Coronary artery (tissue), 2 donors: Measurements from ENCODE around the gene KIF18B.
A peak's percentile ranks its signal among the peaks of the same experiment; 100 is the strongest.

ENCODE experiments used
- DNase-seq: peaks from one replicate; pipeline ENCODE4 v3.0.0-alpha.2; 2017; ENCODE audit warnings: low spot score
- H3K27ac ChIP-seq, 2 donors: fragments of 200-600 bp; sonication (generic); one replicate each; pipeline ENCODE4 v1.5.1; 2016 to 2019
- H3K4me3 ChIP-seq: fragments of 200-600 bp; sonication (generic); 2 replicates; pipeline ENCODE4 v1.5.1; 2016; ENCODE audit warnings: mild to moderate bottlenecking, moderate library complexity
- TF ChIP-seq, protein P1 (sequence below): fragments of 200-600 bp; sonication (generic); IDR thresholded peaks from one replicate; pipeline ENCODE4 v1.5.1; 2019; ENCODE audit warnings: antibody characterized with exemption

Gene KIF18B

DNA sequence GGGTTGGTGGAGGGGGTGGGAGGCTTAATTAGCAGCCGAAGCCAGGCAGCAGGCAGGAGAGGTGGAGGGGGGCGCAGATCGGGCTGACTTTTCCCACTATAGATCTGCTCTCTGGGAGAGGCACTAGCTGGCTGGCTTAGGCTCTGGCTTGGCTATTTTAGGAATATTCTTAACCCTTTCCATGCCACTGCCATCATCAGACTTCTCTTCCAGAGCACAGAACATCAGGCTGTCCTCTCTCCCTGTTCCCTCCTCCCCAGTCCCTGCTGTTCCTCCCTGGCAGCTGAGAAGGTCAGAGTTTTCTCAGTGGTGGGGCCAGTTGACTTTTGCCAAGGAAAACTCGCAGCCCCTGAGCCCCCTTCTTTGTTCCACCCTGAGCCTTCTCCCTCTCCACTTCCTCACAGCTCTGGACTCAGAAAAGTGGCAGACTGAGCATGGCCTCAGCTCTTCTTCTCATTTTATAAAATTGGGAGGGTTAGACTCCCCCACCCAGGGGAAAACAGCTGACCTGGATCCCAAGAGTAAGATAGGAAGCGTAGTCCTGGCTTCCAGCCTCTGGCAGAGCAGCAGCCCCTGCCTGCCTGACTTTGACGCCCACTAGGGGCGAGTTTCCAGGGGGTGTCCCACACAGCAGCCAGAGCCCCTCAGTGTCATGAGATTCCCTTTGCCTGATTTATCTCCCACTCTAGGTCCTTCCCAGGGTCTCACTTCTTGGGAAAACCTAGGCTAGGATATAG, 30.4 kb upstream of the KIF18B start:
- H3K27ac ChIP-seq = no peak overlapping the region

DNA sequence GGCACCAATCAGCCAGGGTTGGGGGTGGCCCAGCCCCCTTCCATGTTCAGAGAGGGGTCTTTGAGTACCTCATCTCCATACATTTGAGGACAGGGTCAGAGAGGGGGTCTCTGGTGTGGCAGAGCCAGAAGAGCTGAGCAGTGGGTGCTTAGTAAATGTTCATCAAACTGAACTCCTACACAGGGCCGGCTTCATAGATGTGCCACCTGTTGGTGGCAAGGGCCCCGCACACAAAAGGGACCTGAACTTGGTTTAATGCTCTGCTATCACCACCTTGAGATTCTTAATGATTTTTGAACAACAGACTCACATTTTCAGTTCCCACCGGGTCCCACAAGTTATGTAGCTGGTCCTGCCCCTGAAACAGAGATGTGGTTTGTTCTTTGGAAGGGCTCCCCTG, 29.5 kb upstream of the KIF18B start:
- TF ChIP-seq, protein P1, sequence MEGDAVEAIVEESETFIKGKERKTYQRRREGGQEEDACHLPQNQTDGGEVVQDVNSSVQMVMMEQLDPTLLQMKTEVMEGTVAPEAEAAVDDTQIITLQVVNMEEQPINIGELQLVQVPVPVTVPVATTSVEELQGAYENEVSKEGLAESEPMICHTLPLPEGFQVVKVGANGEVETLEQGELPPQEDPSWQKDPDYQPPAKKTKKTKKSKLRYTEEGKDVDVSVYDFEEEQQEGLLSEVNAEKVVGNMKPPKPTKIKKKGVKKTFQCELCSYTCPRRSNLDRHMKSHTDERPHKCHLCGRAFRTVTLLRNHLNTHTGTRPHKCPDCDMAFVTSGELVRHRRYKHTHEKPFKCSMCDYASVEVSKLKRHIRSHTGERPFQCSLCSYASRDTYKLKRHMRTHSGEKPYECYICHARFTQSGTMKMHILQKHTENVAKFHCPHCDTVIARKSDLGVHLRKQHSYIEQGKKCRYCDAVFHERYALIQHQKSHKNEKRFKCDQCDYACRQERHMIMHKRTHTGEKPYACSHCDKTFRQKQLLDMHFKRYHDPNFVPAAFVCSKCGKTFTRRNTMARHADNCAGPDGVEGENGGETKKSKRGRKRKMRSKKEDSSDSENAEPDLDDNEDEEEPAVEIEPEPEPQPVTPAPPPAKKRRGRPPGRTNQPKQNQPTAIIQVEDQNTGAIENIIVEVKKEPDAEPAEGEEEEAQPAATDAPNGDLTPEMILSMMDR = no peak
- H3K27ac ChIP-seq = no peak overlapping the region
- H3K4me3 ChIP-seq = no peak overlapping the region
- DNase-seq = no peak

More for the DNA sequence above, 30.4 kb upstream of the KIF18B start:
- no peak for DNase-seq
- TF ChIP-seq, protein P1 = no peak
- no peak overlapping the region for H3K4me3 ChIP-seq

GRCh38 chr17:44976206-44976605, 28.6 kb upstream of the KIF18B start:
- TF ChIP-seq, protein P1 = no peak
- DNase-seq = no peak
- no peak overlapping the region for H3K4me3 ChIP-seq
- no peak overlapping the region for H3K27ac ChIP-seq

DNA sequence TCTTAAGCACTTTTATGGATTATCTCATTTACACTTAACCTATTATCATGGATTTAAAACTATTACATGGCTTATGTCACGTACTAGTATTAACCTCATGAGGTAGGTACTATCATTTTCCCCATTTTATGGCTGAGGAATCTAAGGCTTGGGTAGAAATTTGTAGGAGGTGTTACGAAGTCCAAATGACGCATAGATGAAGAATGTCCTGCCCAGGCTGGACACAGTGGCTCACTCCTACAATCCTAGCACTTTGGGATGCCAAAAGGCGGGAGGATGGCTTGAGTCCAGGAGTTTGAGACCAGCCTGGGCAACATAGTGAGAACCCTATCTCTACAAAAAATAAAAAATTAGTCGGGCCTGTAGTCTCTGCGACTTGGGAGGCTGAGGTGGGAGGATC, 25.4 kb upstream of the KIF18B start:
- no peak overlapping the region for H3K4me3 ChIP-seq
- TF ChIP-seq, protein P1 = no peak
- no peak for DNase-seq
- H3K27ac ChIP-seq = no peak overlapping the region

DNA sequence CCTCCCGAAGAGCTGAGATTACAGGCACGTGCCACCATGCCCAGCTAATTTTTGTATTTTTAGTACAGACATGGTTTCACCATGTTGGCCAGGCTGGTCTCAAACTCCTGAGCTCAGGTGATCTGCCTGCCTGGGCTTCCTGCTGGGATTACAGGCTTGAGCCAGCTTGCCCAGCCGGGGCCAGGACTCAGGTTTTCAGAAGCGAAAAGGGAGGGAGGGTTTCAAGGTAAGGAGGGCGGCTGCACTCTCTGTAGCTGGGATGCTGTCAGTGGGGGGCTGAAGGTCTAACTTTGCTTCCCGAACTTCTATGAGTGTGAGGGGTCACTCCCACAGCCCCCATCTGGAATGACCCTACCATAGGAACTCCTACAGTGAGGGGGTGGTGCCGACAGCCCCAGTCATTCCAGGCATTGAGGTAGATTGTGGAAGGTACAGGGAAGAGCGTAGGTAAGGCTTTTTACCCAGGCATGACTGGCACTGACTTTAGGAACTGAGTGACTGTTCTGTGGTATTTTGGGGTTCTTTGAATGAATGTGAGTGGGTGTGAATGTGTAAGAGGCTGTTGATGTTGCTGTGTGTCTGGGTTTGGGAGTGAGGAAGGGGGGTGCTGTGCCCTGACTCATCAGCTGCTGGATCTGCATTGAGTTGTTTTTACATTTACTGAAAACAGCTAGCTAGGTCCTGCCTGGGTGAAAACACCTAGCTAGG, 24.4 kb upstream of the KIF18B start:
- no peak for DNase-seq
- Histone ChIP-seq H3K4me3 (no peak overlapping the region), H3K27ac (no peak overlapping the region)
- TF ChIP-seq, protein P1 = no peak

GRCh38 chr17:44970136-44970741, 22.7 kb upstream of the KIF18B start:
- peak overlapping the region; percentile 75 for H3K4me3 ChIP-seq
- H3K27ac ChIP-seq = no peak overlapping the region
- no peak for DNase-seq
- TF ChIP-seq, protein P1 = no peak
